22Rv1 (cell line): Measurements from ENCODE around the gene PCSK5.

Experiments
- ZFX ChIP-seq: fragments of 450-650 bp; IDR thresholded peaks from 2 replicates; pipeline ENCODE4 v1.6.1; 2017; ENCODE audit warnings: antibody characterized with exemption, borderline replicate concordance
- TF ChIP-seq, protein P1 (sequence below): fragments of 450-650 bp; IDR thresholded peaks from 2 replicates; pipeline ENCODE4 v1.5.1; 2017; ENCODE audit warnings: mild to moderate bottlenecking

DNA sequence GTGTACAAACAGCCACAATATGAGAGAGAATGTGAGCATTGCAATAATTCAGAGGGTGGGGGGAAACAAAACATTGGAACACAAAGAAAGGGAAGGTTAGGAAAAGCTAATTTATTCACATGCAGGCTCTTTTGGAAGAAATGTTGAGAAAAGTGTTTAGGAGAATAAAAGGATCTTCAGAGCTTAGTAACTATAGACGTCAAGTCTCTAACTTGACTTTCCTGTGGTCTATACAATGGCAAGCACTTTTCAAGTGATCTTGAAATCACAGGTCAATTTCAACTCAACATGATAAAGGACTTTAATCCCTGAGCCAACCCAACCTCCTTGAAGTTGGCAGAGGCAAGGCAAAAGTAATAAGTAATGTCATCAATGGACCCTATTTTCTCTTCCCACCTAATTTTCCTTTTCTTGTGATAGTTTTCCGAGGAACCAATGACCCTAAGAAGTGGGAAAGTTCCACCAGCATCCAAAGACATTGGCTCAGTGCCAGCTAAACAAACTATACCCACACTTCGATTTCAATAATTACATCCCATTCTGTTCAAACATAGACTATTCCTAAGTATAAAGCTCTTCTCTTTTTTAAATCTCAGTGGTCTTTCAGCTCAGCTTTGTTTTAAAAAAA is 480.0 kb downstream of the PCSK5 start:
- TF ChIP-seq, protein P1, sequence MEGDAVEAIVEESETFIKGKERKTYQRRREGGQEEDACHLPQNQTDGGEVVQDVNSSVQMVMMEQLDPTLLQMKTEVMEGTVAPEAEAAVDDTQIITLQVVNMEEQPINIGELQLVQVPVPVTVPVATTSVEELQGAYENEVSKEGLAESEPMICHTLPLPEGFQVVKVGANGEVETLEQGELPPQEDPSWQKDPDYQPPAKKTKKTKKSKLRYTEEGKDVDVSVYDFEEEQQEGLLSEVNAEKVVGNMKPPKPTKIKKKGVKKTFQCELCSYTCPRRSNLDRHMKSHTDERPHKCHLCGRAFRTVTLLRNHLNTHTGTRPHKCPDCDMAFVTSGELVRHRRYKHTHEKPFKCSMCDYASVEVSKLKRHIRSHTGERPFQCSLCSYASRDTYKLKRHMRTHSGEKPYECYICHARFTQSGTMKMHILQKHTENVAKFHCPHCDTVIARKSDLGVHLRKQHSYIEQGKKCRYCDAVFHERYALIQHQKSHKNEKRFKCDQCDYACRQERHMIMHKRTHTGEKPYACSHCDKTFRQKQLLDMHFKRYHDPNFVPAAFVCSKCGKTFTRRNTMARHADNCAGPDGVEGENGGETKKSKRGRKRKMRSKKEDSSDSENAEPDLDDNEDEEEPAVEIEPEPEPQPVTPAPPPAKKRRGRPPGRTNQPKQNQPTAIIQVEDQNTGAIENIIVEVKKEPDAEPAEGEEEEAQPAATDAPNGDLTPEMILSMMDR, result no peak
- no peak for TF ChIP-seq ZFX
